ENCODE measurements around the gene CUL4A.
"Not testable (repeated sequence)": the region's sequence is repeated elsewhere in the genome, so short reads cannot be mapped to it uniquely, and the experiment has no call there.

The CUL4A gene

DNA sequence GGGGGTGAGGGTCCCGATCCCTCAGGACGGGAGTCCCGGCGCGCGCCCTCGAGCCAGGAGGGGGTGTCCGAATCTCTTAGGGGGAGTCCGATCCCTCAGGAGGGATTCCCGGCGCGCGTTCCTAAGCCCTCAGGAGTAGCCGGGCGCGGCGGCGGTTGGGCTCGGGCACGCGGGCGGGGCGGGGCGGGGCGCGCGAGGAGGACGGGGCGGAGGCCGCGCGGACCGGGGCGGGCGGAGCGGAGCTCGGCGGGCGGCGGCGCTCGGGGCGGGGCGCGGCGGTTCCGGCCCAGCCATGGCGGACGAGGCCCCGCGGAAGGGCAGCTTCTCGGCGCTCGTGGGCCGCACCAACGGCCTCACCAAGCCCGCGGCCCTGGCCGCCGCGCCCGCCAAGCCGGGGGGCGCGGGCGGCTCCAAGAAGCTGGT is at the start of gene CUL4A:
TSS of gene CUL4A (plus strand) at position 278 of the 423 bp plus-strand sequence. CDS start at position 293, 15 bp downstream.
- peak; percentile 54 to 61 for DNase-seq (ENCODE audit: low read depth in 2 of 2)

- DNase-seq (ENCODE audit: low read depth in 2 of 2): no peak
Observed at GRCh38 chr13:113159701-113160100, 49.7 kb upstream of the CUL4A start.

DNA sequence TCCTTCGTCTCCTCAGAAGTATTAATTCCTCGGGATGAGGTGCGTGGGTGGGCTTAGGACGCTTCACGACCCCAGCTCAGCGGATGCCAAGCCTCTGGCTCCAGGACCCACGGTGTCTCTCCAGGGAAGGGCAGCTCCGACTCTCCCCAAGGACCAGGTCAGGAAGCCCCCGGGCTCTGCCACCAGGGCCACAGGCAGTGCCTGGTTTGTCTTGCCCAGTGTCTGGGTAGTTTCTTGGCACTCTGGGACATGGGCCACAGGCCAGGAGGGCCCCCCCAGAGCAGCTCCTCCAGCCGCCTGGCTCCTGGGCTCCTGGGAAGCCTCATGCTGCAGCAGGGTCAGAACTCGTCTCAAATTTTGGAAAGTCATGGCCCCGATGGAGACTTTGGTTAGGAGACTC is 48.4 kb upstream of the CUL4A start:
- no peak for DNase-seq (ENCODE audit: low read depth in 2 of 2)

DNA sequence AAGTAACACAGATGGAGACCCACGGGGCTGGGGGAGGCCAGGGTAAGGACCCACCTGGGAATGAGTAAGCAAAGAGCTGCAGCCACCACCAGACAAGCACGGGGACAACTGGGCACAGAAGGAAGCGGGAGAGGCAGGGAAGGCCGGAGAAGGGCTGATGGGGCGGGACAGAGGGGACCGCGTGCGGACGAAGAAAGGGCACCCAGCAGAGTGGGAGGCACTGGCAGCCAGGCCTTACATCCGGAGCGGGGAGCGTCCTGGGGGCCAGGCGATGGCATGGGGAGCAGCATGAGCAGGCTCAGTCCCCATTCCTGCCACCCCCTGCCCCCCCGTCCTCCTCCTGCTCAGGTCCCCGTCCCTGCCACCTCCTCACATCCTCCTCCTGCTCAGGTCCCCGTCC is 48.0 kb upstream of the CUL4A start:
- DNase-seq (ENCODE audit: low read depth in 2 of 2): no peak

DNA sequence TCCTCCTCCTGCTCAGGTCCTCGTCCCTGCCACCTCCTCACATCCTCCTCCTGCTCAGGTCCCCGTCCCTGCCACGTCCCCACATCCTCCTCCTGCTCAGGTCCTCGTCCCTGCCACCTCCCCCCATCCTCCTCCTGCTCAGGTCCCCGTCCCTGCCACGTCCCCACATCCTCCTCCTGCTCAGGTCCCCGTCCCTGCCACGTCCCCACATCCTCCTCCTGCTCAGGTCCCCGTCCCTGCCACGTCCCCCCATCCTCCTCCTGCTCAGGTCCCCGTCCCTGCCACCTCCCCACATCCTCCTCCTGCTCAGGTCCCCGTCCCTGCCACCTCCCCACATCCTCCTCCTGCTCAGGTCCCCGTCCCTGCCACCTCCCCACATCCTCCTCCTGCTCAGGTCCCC is 47.4 kb upstream of the CUL4A start:
- not testable (repeated sequence) for DNase-seq (ENCODE audit: low read depth in 2 of 2)

DNA sequence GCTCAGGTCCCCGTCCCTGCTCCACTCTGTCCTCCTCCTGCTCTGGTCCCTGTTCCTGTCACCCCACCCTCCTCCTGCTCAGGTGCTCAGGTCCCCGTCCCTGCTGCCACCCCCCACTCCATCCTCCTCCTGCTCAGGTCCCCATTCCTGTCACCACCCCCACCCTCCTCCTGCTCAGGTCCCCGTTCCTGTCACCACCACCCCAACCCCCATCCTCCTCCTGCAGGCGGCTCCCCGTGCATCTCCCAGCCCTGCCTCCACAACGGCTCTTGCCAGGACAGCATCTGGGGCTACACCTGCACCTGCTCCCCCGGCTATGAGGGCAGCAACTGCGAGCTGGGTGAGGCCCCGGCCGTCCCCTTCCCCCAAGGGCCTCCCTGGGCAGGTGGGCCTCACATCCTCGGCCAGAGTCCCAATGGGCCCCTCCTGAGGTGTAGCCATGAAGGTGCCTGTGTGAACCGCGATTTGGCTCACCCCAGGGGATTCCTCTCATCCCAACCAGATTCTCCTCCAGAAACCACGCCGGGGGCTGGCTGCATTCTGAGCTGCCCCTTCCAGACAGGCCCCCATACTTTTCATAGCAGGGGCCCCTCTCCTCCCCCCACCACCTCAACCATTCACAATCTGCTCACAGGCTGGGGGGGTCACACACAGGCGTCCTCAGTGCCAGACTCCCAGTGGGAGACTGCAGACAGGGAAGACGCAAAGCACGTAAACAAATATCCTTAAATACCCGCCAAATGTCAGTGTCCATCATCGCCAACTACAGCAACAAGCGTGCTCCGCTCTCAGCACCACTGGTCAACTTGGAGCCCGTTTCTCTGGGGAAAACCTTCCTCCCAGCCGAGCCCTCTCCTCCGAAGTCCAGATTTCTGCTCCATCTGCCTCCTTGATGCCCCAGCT is 46.4 kb upstream of the CUL4A start:
- DNase-seq (ENCODE audit: low read depth in 2 of 2): no peak

DNA sequence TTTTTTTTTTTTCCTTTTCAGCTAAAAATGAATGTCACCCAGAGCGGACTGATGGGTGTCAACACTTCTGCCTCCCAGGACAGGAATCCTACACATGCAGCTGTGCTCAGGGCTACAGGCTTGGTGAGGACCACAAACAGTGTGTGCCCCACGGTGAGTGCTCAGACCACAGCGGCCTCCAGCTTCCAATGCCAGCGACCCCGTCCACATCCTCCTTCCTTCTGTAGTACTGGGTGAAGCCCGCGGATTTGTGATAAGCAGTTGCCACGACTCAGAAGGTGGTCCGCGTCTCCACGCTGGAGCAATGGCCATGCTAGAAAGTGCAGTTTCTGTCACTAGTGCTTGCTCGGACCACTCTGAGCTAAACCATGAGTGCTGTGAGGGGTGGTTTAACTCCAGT is 44.9 kb upstream of the CUL4A start:
- no peak for DNase-seq (ENCODE audit: low read depth in 2 of 2)

DNA sequence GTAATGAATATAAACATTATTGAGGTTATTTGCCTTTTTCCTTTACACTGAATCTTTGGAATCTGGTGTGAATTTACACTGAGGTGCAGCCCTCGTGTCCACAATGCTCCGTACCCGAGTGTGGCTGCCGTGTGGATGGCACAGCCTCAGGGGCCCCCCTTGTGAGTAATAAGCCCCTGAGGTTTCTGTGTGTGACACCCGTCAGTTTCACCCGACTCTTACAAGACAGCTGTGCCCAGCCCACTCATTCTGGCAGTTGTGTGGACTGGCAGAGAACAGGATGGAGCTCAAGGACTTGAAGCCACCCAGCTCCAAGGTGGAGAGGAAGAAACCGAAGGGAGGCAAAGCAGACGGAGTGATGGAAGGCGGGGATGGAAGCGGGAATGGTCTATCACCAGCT is 43.1 kb upstream of the CUL4A start:
- no peak for DNase-seq (ENCODE audit: low read depth in 2 of 2)

- no peak for DNase-seq (ENCODE audit: low read depth in 2 of 2)
Observed at GRCh38 chr13:113166681-113167080, 42.7 kb upstream of the CUL4A start.

- DNase-seq (ENCODE audit: low read depth in 2 of 2): no peak
Observed at GRCh38 chr13:113167155-113167554, 42.3 kb upstream of the CUL4A start.

DNA sequence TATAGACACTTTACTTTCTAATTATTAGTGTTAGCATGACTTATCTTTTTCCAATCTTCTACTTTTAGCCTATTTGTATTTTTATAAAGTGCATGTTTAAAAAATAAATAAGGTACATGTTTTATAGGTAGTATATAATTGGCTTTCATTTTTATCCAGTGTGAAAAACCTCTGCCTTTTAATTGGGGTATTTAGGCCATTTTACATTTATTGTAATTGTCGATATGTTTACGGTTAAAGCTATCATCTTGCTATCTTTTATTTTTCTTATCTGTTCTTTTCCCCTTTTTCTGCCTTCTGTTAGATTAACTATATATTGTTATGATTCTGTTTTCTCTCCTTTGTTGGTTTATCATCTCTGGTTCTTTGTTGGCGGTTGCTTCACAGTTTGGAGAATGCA is 41.8 kb upstream of the CUL4A start:
- no peak for DNase-seq (ENCODE audit: low read depth in 2 of 2)

DNA sequence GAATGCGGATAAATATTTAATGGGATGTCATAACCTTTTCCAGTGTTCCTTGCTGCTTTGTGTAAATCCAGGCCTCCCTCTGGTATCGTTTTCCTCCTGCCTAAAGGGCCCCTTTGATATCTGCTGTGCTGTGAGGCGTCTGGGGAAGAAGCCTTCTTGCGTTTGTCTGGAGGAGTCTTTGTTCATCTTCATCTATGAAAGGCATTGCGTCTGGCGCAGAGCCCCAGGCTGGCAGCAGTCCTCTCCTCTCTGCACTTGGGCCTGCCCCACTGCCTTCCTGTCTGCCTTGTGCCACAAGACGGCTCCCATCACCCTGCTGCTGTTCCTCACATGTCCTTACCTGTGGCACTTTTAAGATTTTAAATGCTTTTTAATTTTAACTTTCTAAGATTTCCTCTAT is 41.2 kb upstream of the CUL4A start:
- no peak for DNase-seq (ENCODE audit: low read depth in 2 of 2)

DNA sequence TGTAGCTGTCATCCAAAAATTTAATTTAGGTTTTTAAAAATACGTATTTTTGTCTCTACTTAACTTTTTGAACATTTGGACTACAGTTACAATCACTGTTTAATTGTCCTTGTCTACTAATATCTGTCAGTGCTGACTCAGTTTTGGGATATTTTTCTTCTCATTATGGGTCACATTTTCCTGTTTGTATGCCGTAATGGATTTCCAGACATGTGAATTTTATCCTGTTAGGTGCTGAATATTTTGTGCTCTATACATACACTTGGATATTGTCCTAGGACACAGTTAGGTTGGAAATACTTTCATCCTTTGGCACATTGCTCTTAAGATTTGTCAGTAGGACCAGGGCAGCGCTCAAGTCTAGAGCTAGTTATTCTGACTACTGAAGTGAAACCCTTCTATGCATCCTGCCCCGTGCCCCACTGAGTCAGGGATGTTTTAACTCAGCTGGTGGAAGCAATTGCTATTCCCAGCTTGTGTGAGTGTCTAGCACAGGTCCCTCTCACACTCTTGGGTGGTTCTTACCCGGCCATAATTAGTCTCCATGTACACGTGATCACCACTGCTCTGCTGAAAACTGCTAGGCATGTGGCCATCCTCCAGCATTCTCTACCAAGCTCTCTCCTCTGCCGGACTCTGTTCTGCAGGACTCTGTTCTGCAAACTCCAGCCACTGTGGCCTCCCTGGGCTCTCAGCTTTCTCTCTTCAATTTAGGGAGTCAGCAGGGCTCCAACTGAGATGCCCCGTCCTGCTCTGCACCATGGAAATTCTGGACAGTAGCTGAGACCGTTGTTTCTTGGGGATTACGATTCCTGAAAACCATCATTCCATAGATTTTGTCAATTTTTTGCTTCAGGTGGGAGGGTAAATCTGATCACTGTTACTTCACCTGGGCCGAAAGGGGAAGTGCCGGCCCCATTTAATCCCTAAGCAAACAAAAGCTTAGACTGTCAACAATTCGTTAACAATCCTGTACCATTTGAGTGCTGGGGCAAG is 39.8 kb upstream of the CUL4A start:
- no peak for DNase-seq (ENCODE audit: low read depth in 2 of 2)

- DNase-seq (ENCODE audit: low read depth in 2 of 2): no peak
Observed at GRCh38 chr13:113170511-113170910, 38.9 kb upstream of the CUL4A start.

GRCh38 chr13:113171250-113172125 is 37.9 kb upstream of the CUL4A start:
- DNase-seq (ENCODE audit: low read depth in 2 of 2): no peak

DNA sequence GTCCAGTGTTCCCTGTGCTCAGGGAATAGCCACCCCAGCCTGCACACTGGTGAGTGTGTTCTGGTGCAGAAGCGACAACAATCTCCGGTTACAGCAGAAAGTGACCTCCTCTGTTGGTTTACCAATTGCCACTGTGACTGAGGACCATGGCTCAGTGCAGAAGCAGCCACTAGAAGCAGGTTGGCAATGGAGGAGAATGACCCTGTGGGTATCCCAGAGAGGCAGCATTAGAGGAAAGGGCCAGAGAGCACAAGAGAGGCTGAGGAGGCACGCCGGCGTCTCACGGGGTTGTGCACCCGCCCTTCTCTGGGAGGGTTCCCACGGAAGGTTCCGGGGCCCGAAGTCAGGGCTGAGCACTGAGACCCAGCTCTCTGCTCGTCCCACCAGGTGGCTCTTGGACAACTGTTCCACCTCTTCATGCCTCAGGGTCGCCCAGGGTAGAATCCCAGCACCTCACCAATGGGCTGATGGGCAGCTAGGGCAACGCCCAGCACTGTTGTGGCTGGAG is 36.9 kb upstream of the CUL4A start:
- no peak for DNase-seq (ENCODE audit: low read depth in 2 of 2)

DNA sequence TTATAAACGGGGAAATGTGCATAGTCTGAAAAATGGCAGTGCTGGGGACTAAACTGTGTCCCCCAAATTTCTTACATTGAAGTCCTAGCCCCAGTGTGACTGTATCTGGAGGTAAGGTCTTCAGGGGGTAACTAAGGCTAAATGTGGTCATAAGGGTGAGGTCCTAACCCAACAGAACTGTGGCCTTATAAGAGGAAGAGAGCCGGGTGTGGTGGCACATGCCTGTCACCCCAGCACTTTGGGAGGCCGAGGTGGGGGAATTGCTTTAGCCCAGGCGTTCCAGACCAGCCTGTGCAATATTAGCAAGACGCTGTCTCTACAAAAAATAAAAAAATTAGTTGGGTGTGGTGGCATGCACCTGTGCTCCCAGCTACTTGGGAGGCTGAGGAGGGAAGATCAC is 33.1 kb upstream of the CUL4A start:
- DNase-seq (ENCODE audit: low read depth in 2 of 2): no peak

GRCh38 chr13:113176822-113177221 is 32.6 kb upstream of the CUL4A start:
- DNase-seq (ENCODE audit: low read depth in 2 of 2): no peak

DNA sequence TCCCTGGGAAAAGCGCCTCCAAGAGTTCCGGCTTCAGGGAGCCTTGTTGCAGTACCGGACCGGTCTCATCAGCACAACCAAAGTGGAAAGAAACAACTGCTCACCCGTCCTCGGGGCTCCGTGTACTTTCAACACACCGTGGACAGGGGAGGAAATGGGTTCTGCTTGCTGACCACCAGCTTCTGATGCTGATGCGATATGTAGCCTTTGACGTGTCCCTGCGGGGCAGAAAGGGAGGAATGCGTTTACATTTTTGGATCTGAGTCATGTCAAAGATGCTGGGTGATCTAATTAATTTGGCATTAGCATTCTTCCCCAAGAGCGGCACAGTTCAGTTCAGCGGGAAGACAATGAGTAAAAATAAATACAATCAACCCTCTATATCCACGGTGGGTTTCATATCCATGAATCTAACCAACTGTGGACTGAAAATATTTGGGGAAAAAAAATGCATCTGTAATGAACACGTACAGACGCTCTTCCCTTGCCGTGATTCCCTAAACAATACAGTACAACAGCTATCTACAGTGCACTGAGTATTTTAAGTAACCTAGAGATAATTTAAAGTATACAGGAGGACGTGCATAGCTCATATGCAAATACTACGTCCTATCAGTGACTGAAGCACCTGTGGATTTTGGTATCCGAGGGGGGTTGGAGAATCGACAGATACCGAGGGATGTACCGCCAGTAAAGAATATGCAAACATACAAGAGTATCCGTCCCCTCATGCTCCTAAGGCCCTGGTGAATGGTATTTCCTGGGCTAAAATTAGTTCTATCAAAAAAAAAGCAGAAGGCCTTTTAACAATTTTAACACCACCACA is 31.1 kb upstream of the CUL4A start:
- DNase-seq (ENCODE audit: low read depth in 2 of 2): no peak

GRCh38 chr13:113178896-113179167 is 30.6 kb upstream of the CUL4A start:
- DNase-seq (ENCODE audit: low read depth in 2 of 2): no peak

All from stimulated activated CD4-positive, alpha-beta T cell treated with anti-CD3 and anti-CD28 coated beads, Interleukin-15, amount 100 ng/mL, for 48 hours (primary cell).